MCF 10A (cell line): ENCODE data around the gene TRIM31. TPM values are rescaled to one million over a fixed set of nuclear protein-coding genes. Genes with fewer than 3 reads are reported as not detected.

Experiments
- BruUV-seq: library from RNA; stranded (reverse); fragments of 400-500 nt; replicated peaks from 2 replicates; lab custom pipeline; 2021; lab: Mats Ljungman, UMichigan
- CTCF ChIA-PET: fragments of 300-600 bp; sonication (Branson Sonifier 250); formaldehyde crosslinking; extraction: SDS; loops from one replicate; lab custom pipeline; 2021; ENCODE audit warnings: antibody characterized with exemption, inconsistent platforms; lab: Yijun Ruan, JAX
- POLR2A ChIA-PET: fragments of 300-600, 350-650 bp; sonication (Branson Sonifier 250); formaldehyde crosslinking; extraction: SDS; loops from one replicate; lab custom pipeline; 2020; ENCODE audit warnings: antibody characterized with exemption, inconsistent platforms; lab: Yijun Ruan, JAX
- DNase-seq: peaks from one replicate; pipeline ENCODE4 v3.0.0-alpha.2; 2018; ENCODE audit not compliant: unreplicated experiment
- H3K27ac Mint-ChIP-seq: one replicate; pipeline ENCODE4 v1.8.0; 2022; ENCODE audit warnings: mild to moderate bottlenecking, low read depth, mixed read lengths; ENCODE audit not compliant: unreplicated experiment
- H3K27me3 Mint-ChIP-seq: one replicate; pipeline ENCODE4 v1.8.0; 2022; ENCODE audit warnings: mixed read lengths; ENCODE audit not compliant: insufficient read depth, unreplicated experiment
- H3K36me3 Mint-ChIP-seq: one replicate; pipeline ENCODE4 v1.8.0; 2022; ENCODE audit warnings: mild to moderate bottlenecking, moderate library complexity, mixed read lengths; ENCODE audit not compliant: insufficient read depth, unreplicated experiment
- H3K4me1 Mint-ChIP-seq: one replicate; pipeline ENCODE4 v1.8.0; 2022; ENCODE audit warnings: mixed read lengths; ENCODE audit not compliant: insufficient read depth, unreplicated experiment
- H3K4me3 Mint-ChIP-seq: one replicate; pipeline ENCODE4 v1.8.0; 2022; ENCODE audit warnings: mild to moderate bottlenecking, moderate library complexity, mixed read lengths; ENCODE audit not compliant: unreplicated experiment
- H3K9me3 Mint-ChIP-seq: one replicate; pipeline ENCODE4 v1.8.0; 2022; ENCODE audit warnings: mixed read lengths; ENCODE audit not compliant: unreplicated experiment
- intact Hi-C: fragments of 100-400 bp; cut with micrococcal nuclease; formaldehyde crosslinking; loops from 2 replicates; pipeline ENCODE4 v1.14.1; 2022
- total RNA-seq: library from RNA; stranded (reverse); gene quantifications from 2 replicates; pipeline ENCODE4 v1.2.3, GENCODE V29; 2022
- TF ChIP-seq, protein P1 (sequence below): fragments of 200-600 bp; IDR thresholded peaks from one replicate; pipeline ENCODE4 v1.8.0; 2022; ENCODE audit warnings: antibody characterized with exemption, mild to moderate bottlenecking; ENCODE audit not compliant: unreplicated experiment

Gene TRIM31
- total RNA-seq, 1 experiment from 2014 or later = not detected

- Mint-ChIP-seq H3K36me3 (no peaks in the 10 kb centered on the region), H3K9me3 (no peaks in the 10 kb centered on the region), H3K27ac (no peak overlapping the region), H3K27me3 (no peaks in the 10 kb centered on the region), H3K4me3 (no peak overlapping the region), H3K4me1 (peaks cover 20% of the 10 kb centered on the region)
- TF ChIP-seq, protein P1, sequence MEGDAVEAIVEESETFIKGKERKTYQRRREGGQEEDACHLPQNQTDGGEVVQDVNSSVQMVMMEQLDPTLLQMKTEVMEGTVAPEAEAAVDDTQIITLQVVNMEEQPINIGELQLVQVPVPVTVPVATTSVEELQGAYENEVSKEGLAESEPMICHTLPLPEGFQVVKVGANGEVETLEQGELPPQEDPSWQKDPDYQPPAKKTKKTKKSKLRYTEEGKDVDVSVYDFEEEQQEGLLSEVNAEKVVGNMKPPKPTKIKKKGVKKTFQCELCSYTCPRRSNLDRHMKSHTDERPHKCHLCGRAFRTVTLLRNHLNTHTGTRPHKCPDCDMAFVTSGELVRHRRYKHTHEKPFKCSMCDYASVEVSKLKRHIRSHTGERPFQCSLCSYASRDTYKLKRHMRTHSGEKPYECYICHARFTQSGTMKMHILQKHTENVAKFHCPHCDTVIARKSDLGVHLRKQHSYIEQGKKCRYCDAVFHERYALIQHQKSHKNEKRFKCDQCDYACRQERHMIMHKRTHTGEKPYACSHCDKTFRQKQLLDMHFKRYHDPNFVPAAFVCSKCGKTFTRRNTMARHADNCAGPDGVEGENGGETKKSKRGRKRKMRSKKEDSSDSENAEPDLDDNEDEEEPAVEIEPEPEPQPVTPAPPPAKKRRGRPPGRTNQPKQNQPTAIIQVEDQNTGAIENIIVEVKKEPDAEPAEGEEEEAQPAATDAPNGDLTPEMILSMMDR = no peak
- no peak for DNase-seq
- POLR2A ChIA-PET = interaction anchor here (0.7 to 6.3 kb wide), 5 partner anchors 11 to 34 kb away, joined by 3 to 77 read pairs (median 5); partner anchors contain the start of genes POLR1H and RNF39
- no TSS peak for BruUV-seq
- intact Hi-C loops = no loop called here
- CTCF ChIA-PET = interaction anchor here (1.4 to 3.0 kb wide), 2 partner anchors 15 to 43 kb away, joined by 6 to 13 read pairs; no protein-coding TSS in a partner anchor
Observed at GRCh38 chr6:30087876-30088275, 25.0 kb downstream of the TRIM31 start.

DNA sequence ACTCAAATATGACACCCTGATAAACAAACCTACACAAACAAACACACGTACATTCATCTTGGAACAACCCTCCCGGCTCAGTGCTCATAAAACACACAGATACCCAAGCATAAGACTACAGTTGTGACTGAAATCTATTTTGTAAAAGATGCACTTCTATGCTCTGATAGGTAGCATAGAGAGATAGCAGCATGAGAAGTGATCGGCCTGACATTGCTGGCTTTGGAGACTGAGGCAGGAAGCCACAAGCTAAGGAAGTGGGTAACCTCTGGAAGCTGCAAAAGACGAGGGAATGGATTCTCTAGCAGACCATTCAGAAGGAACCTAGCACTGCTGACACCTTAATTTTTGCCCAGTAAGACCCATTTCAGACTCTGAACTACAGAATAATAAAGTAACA is 35.7 kb downstream of the TRIM31 start:
- TF ChIP-seq, protein P1 = no peak
- Mint-ChIP-seq H3K9me3 (no peaks in the 10 kb centered on the region), H3K4me1 (peaks cover 26% of the 10 kb centered on the region), H3K4me3 (no peak overlapping the region), H3K27ac (no peak overlapping the region), H3K27me3 (no peaks in the 10 kb centered on the region), H3K36me3 (peaks cover under 1% of the 10 kb centered on the region)
- POLR2A ChIA-PET = interaction anchor here (1.0 to 6.9 kb wide), 8 partner anchors 11 to 236 kb away, joined by 3 to 101 read pairs (median 36); partner anchors contain the start of genes POLR1H and PPP1R11
- CTCF ChIA-PET = interaction anchor here (0.5 to 0.9 kb wide), 3 partner anchors 53 to 1084 kb away, joined by 3 to 7 read pairs (median 7); no protein-coding TSS in a partner anchor
- intact Hi-C loops = no loop called here
- no TSS peak for BruUV-seq
- DNase-seq = no peak

DNA sequence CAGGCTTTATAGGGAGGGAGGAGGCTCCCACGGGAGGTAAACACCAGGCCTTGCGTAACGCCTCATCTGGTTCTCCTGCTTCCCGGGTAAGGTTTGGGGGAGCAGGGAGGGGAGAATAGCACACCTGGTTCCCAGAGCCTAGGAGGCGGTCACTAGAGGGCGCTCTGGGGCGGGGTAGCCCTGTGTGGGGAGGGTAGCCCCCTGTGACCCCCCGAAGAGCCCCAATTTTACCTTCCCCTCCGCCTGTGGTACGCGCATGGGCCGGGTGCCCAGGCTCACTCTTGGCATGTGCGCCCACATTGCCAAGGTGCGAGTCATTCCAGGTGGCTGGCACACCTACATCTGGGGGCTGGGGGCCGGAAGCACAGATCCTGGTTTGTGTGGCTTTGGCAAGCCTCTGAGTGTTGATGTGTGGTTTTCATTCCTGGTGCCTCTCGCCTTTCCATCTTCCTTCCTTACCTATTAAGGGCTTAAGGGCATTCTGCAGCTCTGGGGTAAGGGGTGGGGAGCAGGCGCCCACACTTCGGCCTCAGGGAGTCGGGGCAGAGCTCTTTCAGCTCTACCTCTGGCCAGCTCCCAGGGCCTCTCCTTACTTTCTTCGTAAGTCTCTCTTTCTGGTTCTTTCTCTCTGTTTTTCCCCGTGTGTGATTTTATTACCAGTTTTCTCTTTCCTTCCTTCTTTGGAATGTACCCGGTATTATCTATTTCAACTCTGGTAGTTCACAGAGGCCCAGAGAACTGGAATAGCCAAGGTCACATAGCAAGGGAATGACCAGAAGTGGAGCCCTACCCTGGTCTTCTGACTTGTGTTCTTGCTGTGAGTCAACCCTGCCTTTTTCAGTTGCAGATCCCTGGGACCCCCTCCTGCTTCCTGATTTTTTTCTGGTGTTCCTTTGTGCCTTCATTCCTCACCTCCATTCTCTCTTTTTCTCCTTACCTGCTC is 36.8 kb downstream of the TRIM31 start:
- peaks cover 10% of the 10 kb centered on the region for H3K36me3 Mint-ChIP-seq
- peaks cover 33% of the 10 kb centered on the region for H3K4me1 Mint-ChIP-seq
- H3K27ac Mint-ChIP-seq = peak overlapping the region; percentile 85
- DNase-seq = peak; percentile 89
- POLR2A ChIA-PET = interaction anchor here (0.6 to 6.9 kb wide), 13 partner anchors 9 to 279 kb away, joined by 3 to 101 read pairs (median 7); partner anchors contain the start of genes POLR1H and PPP1R11
- TF ChIP-seq, protein P1 = peak; percentile 57
- CTCF ChIA-PET = interaction anchor here (0.7 to 1.7 kb wide), 4 partner anchors 15 to 279 kb away, joined by 3 to 6 read pairs (median 4); no protein-coding TSS in a partner anchor
- H3K9me3 Mint-ChIP-seq = no peaks in the 10 kb centered on the region
- peak overlapping the region; percentile 84 for H3K4me3 Mint-ChIP-seq
- intact Hi-C loops = no loop called here
- BruUV-seq = TSS peak; percentile 44
- no peaks in the 10 kb centered on the region for H3K27me3 Mint-ChIP-seq
